ENCODE data around the gene BID. TPM values are rescaled to one million over a fixed set of nuclear protein-coding genes. Genes with fewer than 3 reads are reported as not detected.

BID gene
- polyA plus RNA-seq, 1 donor from 2014 or later = 88.6 TPM

DNA sequence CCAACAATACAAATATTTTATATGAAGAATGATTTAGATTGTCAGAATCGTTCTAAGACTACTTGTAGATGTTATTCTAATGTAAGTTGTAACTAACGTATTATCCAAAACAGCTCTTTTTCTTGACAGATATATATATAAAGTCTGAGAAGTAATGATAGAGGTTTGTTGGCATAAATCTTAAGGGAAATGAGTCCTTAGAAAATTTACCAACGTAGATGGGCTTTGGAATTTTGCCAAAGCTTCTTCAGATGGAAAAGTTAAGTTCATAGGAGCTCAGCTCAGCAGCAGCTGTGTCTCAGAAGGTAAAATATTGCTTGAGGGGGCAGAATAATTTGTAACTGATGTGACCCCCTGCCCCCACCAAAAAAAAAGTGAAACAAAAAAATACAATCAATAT is 66.7 kb downstream of the BID start:
- no peaks in the 10 kb centered on the region for H3K27me3 ChIP-seq (ENCODE audit: insufficient read depth, low read depth, low read length)
- H3F3A ChIP-seq (ENCODE audit: insufficient read depth, low read length, poor library complexity, severe bottlenecking) = no peaks in the 10 kb centered on the region
- H3K79me2 ChIP-seq (replicated peaks; ENCODE audit: insufficient read depth, low read length) = no peaks in the 10 kb centered on the region
- H2AFZ ChIP-seq (ENCODE audit: low read depth, low read length) = no peak overlapping the region
- H3K4me3 ChIP-seq (ENCODE audit: low read length) = no peak overlapping the region
- no peak overlapping the region for H3K4me2 ChIP-seq (ENCODE audit: low read length)
- H3K9me3 ChIP-seq (ENCODE audit: low read length) = no peaks in the 10 kb centered on the region
- no peak for TF ChIP-seq EZH2 (IDR thresholded peaks at IDR 0.05; ENCODE audit: borderline replicate concordance, insufficient read depth, low read length, poor library complexity, severe bottlenecking)
- no peak for TF ChIP-seq REST (IDR thresholded peaks at IDR 0.05; ENCODE audit: borderline replicate concordance)
- TF ChIP-seq, protein P1, sequence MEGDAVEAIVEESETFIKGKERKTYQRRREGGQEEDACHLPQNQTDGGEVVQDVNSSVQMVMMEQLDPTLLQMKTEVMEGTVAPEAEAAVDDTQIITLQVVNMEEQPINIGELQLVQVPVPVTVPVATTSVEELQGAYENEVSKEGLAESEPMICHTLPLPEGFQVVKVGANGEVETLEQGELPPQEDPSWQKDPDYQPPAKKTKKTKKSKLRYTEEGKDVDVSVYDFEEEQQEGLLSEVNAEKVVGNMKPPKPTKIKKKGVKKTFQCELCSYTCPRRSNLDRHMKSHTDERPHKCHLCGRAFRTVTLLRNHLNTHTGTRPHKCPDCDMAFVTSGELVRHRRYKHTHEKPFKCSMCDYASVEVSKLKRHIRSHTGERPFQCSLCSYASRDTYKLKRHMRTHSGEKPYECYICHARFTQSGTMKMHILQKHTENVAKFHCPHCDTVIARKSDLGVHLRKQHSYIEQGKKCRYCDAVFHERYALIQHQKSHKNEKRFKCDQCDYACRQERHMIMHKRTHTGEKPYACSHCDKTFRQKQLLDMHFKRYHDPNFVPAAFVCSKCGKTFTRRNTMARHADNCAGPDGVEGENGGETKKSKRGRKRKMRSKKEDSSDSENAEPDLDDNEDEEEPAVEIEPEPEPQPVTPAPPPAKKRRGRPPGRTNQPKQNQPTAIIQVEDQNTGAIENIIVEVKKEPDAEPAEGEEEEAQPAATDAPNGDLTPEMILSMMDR (IDR thresholded peaks at IDR 0.05; ENCODE audit: poor library complexity, severe bottlenecking) = no peak
- H3K9ac ChIP-seq (ENCODE audit: low read length) = no peak overlapping the region
- no peaks in the 10 kb centered on the region for H4K20me1 ChIP-seq (ENCODE audit: insufficient read depth)
- H3K36me3 ChIP-seq (ENCODE audit: insufficient read depth, low read length) = no peaks in the 10 kb centered on the region
- H3K9me2 ChIP-seq (ENCODE audit: insufficient read depth, low read length) = no peaks in the 10 kb centered on the region
- H3K27ac ChIP-seq (ENCODE audit: low read length) = no peak overlapping the region

DNA sequence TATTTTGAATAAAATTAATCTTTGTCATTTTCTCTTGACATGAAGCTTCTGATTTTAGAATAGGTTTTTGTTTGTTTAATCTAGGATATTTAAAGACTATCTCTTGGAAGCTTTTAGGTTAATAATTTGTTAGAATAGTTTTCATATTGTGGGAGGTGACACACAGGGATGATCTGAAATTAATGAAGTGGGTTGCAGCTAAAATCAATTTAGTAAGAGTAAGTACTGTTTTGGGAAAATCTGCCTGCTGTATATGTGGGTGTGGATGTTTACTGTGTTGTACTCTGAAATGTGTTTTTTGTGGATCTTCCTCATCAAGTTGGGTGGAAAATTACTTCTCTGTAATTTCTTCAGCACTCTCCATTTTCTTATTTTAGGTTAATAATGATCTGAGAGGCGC is 67.3 kb downstream of the BID start:
- Histone ChIP-seq H3K36me3 (ENCODE audit: insufficient read depth, low read length) (no peaks in the 10 kb centered on the region), H3F3A (ENCODE audit: insufficient read depth, low read length, poor library complexity, severe bottlenecking) (no peaks in the 10 kb centered on the region), H3K4me2 (ENCODE audit: low read length) (no peak overlapping the region), H3K9ac (ENCODE audit: low read length) (no peak overlapping the region), H3K4me3 (ENCODE audit: low read length) (no peak overlapping the region), H3K79me2 (replicated peaks; ENCODE audit: insufficient read depth, low read length) (no peaks in the 10 kb centered on the region), H3K9me3 (ENCODE audit: low read length) (no peaks in the 10 kb centered on the region), H4K20me1 (ENCODE audit: insufficient read depth) (no peaks in the 10 kb centered on the region), H2AFZ (ENCODE audit: low read depth, low read length) (no peak overlapping the region), H3K27me3 (ENCODE audit: insufficient read depth, low read depth, low read length) (no peaks in the 10 kb centered on the region), H3K9me2 (ENCODE audit: insufficient read depth, low read length) (no peaks in the 10 kb centered on the region), H3K27ac (ENCODE audit: low read length) (no peak overlapping the region)
- TF ChIP-seq MXI1 (conservative IDR thresholded peaks at IDR 0.05; ENCODE audit: poor library complexity, severe bottlenecking) (no peak), SMC3 (conservative IDR thresholded peaks at IDR 0.05; ENCODE audit: poor library complexity) (no peak), POLR2AphosphoS5 (IDR thresholded peaks at IDR 0.05) (no peak), EZH2 (IDR thresholded peaks at IDR 0.05; ENCODE audit: borderline replicate concordance, insufficient read depth, low read length, poor library complexity, severe bottlenecking) (no peak), EP300 (conservative IDR thresholded peaks at IDR 0.05; ENCODE audit: poor library complexity, severe bottlenecking) (no peak), REST (IDR thresholded peaks at IDR 0.05; ENCODE audit: borderline replicate concordance) (no peak), RAD21 (conservative IDR thresholded peaks at IDR 0.05) (no peak), TAF1 (IDR thresholded peaks at IDR 0.05; ENCODE audit: low read depth) (no peak)
- TF ChIP-seq, protein P1 (IDR thresholded peaks at IDR 0.05; ENCODE audit: poor library complexity, severe bottlenecking) = no peak

Data from neural cell (in vitro differentiated cells).